SKM-1 (cell line): Measurements from ENCODE around the gene CPVL.

Source experiments
- DNase-seq: peaks from one replicate; lab custom pipeline; 2025; ENCODE audit not compliant: unreplicated experiment; lab: John Stamatoyannopoulos, UW

Gene CPVL

DNA sequence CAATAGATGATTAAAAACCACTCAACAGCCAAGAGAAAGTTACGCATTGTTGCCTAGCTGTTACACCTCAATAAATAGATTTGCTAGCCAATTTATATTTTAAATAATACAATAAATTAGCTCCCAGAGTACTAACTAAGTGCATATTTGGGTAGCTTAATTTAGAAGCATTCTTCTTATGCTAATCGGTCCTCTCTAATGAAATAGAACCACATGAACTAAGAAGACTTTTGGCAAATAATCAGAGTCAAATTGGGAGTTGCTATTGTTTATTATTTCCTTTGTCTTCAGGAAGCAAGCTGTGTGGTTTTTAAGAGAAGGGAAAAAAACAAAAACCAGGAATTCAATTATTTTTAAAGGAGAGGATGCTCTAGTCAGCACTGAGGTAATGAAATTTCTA lies 139.2 kb downstream of the CPVL start:
- DNase-seq: no peak

DNA sequence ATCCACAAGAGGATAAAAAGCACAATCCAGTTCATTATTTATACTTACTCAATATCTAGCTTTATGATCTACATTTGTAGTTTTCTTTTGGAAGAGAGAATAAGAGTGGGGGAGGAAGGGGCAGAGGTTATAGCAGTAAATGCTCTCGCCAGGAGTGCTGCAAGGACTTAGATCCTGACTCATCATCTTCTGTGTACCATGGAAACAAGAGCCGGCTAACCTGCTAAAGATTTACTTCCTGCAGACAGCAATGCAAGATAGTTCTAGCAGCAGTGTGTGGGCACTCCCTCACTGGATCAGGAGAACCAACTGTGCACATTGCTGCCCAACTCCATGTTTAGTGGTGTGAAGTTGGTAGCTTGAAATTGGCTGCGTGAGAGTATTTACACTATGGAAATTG lies 140.5 kb downstream of the CPVL start:
- no peak for DNase-seq

DNA sequence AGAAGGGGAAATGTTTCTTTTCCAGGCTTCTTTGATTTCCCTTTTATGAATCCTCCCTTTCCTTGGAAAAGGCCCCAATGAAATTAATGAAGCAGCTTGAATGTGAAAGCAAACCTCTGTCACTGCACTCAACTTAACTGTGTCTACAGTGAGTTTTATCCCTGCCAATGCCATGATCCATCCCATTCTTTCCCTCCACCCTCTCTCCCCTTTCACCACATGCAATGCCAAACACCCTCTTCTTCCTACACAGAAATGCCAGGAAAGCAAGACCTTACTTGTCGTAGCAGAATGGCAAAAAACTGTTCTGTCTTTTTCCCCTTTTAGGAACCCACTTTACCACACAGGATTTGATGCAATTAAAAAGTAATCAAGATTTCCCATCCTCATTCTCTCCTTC lies 140.9 kb downstream of the CPVL start:
- DNase-seq: no peak

DNA sequence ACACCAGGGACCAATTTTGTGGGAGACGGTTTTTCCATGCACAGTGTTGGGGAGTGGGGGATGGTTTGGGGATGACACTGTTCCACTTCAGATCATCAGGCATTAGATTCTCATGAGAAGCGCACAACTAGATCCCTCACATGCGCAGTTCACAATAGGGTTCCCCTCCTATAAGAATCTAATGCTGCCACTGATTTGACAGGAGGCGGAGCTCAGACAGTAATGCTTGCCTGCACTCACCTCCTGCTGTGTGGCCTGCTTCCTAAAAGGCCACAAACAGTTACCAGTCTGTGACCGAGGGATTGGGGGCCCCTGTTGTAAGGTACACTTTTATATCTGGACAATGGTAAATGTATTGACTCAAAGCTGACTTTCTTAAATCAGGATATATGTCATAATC lies 142.6 kb downstream of the CPVL start:
- no peak for DNase-seq

DNA sequence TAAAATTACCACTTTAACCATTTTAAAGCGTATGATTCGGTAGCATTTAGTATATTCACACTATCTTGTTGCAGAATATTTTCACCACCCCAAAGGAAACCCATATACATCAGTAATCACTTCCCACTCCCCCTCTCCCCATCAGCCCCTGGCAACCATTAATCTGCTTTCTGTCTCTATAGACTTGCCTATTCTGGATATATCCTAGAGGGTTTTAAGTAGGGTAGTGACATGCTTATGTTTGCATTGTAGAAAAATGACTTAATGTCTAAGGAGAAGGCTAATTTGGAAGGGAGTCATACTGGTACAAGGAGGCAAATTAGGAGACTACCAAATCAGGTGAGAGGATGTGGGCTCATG lies 145.6 kb downstream of the CPVL start:
- no peak for DNase-seq

DNA sequence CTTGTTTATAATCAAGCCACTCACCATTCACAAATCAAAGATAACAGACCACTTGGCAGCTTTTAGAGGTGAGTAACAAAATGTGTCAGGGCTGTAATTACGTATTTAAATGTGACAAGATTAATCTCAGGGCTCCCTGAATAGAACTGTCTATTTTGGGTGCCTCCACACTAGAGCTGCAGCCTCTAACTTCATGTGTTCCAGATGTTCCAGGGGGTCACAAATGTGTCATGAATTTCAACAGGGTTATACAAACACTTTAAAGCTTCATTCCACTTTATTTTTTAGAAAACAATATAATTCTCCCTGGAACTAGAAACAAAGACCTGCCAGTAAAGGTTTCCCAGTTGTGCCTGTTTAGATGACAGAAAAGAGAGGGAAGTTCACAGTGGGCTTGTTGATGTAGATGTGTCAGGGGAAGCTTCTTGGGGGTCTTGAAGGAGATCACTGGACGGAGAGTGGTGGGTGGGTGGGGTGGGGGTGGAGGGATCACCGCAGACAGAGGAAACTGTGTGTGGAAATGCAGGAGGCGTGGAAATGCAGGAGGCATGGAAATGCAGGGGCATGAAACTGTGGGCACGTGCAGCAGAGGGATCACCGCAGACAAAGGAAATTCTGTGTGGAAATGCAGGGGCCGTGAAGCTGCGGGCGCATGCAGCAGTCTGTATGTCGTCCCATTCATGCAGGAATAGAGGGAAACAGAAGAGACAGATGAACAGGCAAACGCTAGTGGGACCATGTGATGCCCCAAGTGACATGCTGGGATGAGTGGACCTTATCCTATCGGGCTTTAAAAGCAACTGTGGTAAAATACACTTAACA lies 146.2 kb downstream of the CPVL start:
- no peak for DNase-seq

DNA sequence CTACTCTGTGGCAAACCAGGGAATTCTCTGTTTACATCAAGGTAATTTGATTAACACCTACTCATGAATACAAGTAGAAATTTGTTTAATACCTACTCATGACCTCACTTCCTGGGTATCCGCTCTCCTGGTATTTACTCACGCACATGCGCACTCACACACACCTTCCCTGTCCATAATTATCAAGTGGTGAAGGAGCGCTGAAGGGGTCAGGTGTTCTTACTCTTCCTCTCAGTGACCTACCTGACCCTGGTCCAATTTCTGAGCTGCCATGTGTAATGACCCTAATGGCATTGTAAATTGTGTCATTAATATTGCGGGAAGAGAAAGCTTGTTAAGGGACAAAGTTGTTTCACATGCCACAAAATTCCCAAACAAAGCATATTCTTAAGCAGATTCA lies 146.9 kb downstream of the CPVL start:
- no peak for DNase-seq

DNA sequence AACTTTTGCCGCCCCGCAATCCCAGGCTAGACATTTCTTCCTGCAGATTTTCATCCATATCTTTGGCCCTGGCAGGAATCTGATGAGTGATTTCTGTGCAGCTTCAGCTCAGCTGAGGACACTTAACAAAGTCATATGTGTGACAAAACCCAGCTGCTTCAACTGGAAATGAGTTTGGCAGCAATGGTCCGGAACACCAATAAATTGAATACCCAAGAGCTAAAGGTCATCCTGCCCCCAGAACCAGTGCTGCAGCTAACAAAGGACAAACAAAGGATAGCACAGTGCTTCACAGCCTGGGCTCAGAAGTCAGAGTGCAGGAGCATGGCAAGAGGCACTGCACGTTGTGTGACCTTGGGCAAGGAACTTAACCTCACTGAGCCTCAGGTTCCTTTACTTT lies 148.2 kb downstream of the CPVL start:
- DNase-seq: no peak

DNA sequence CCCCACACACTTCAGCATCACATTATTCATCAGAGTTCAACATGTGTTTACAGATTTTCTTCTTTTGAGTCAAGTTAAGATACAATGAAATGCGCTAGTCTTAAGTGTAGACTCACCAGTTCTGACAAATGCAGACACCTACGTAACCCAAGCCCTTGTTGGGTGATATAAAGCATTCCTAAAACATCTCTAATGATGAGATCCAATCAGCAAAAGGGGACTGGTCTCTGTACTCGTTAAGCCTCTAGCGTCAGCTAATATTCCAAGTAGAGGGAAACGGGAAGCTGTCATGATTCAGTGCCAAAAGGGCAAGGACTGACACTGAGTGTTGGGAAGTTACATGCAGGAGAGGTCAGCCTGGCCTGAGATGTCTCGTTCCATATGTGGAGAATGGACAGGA lies 149.5 kb downstream of the CPVL start:
- DNase-seq: no peak

DNA sequence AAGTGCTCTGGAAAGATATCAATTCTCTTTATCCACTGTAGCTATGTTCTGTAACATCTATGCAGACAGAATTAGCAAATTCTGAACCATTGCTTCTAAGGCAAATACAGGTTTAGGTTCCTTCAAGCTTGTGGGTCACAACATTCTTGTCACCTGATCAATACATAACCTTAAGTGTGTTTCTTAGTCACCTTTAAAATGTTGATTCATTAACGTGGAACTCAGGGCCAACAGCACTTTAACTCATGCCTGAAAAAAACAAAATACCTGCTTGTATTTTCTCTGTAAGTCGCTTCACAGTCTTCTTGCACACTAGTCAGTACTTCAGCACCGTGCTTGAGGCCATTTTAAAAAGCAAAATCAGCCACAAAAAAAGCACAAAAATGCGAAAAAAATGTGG lies 153.0 kb downstream of the CPVL start:
- DNase-seq: no peak

DNA sequence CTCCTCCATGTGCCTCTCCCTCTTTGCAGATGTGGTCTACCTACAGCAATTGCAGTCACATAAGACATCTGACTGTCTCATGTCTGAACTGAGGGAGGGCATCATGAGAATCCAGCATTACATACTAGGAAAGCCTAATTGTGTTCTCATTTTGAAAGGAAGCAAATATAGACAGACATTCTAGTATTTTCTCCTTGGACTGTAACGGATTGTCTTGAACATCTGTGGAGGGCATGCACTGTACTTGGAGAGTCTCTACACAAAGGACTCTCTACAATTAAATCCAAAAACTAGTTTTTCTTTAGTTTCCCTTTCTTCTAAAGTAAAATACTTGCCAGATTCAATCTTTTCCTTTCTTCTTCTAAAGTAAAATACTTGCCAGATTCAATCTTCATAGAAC lies 153.5 kb downstream of the CPVL start:
- no peak for DNase-seq

DNA sequence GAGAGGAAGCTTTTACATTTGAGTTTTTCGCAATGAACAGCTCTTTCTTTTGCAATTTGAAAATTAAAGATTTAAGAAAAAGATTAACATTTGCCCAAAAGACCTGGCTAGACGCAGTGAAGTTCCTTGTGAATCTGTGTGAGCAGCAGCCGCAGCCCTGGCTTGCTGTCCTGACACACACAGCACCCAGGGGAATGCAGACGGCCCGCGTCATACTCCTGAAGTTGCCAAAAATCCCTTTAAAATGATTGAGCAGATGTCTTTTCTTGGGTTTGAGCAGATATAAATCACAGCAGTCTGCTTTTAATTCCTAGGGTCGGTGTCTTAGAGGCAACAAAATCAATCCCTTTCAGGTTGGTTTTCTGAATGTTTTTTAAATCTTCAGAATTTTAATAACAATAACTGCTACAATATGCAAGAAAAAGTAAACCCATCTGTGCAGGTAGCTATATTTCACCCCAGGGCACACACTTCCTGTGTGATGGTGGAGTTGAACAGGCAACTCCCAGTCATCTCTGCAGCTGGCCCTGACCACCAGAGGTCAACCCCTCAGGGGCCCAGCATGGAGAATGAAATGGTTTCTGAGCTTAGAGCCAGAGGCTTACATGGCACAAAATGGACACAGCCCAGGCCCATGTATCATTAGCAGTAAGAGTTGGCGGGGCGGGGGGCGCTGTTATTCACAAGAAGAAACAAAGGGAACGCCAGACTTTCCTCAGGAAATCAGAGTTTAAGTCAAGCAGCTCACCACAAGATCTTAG lies 156.0 kb downstream of the CPVL start:
- DNase-seq: no peak

DNA sequence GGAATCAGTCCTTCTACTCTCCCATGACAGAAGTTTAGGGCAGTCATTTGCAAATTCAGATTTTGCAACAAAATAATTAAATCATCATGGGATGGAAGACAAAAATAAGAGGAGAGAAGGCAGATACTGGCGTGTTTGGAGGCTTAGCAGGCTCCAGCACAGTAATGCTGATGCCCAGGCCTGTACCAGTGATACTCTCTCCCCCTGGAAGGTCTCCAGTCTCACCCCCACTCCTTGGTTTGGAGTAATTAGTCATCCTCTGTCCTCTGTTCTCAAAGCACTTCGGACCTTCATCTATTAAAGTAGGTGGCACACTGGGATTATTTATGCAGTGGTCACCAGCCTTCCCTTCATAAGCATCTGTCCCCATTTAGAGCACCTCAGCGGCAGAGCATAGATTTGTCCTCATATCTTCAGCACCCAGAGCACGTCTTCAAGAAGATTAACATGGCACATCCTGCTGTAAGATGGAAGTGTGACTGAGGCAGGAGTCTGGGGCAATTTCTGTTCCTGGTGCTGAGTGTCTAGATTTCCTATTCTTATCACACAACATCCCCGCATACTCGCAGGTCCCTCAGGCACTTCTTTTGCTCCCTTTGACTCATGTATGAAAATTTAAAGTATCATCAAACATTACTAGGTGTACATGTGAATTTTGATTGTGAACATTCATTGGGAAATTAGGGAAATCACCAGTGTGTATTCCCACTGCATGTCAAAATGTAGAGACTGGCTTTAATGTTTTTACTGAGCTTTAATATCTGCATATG lies 156.9 kb downstream of the CPVL start:
- no peak for DNase-seq

DNA sequence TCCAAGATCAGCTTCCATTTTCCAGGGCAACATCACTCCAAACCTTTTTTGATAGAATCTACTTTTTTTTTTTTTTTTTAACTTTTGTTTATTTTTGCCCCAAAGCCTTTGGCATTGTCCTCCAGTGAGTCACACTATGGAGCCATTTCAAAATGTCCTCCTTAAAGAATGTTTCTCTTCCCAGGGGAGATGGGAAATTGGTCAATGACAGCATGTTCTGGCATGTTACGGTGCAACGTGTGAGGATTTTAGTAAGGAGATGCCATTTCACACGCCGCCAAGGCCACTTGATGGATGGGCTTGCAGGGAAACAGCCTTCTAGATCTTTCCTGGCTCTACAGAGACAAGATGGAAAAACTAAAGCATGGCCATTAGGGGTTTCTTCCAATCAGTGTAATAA lies 157.5 kb downstream of the CPVL start:
- no peak for DNase-seq

DNA sequence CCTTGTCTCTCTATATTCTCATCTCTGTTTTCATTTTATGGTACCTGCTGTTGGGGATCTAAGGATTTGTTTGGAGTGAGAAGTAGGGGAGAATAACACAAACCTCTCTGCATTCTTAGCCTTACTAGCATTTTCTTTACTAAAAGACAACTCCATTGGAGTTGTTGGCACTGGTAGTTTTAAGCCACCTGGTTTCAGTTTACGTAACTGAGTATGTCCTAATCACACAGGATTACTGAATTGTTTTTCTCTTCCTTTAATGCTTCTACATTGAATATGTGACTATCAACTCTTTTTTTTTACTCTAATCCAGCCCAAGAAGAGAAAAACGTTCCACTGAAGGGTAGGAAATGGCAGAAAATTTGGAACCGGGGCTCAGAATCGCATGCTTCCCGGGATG lies 158.2 kb downstream of the CPVL start:
- DNase-seq: no peak

DNA sequence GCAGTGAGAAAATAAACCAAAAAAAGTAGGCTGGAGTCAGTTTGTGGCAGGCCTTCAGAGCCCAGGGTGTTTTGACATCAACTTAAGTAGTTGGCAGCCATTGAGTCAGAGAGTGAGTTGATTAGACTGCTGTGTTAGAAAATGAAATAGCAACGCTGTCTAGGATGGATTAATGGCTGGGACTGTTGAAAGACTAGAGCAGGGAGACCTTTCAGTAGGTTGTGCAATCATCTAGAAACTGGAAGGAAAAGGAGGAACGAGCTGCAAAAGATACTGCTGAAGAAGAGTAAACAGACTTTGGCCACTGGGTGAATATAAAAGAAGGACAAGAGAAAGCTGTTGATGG lies 159.6 kb downstream of the CPVL start:
- peak; percentile 82 for DNase-seq

DNA sequence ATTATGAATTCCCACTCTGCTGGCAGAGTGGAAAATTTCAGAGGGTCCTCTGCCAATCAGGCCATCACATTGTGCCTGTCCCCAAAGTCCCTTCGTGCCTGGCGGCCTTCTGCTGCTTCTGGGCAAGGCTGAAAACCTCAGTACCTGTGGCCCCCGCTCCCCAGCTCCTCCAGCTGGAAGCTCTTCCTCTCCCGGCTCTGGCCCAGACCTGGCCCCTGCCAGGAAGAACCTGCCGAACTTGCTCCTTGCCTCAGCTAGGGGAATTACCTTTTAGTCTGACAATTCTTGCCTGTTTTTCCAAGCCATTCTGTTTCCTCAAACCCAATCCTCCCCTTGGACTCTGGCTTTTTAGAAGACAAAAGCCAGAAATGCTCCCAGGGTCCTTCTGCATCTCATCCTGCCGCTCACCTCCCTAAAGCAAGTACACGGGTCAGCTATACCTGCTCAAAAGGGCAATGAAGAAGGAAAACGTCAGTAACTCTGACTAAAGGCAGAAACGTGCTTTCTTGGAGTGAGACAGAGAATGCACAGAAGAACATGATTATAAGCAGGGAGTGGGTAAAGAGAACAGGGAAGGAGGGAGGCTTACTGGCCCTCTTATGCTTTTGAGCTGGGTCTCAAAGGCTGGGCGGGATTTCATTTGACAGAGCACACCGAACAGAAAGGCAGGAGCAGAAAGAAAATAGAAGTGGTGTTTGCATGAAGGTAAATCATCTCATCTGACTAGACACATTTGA lies 160.1 kb downstream of the CPVL start:
- no peak for DNase-seq

DNA sequence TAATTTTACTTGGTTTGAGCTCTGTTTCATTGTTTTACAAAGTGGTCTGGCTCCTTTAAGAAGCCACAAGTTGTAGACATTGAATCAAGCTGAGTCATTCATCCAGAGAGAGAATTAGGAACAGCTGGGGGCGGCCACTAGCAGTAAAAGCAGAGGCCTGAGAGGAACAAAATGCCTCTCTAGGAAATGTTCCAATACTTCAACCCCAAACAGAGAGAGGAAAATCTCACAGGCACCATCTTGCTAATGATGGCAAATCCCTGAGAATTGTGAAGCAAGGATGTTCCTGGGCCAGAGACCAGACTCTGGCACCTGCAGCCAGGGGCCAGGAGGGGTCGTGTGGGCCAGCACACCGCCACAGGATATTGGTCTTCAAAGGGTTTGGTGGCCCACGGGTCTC lies 161.7 kb downstream of the CPVL start:
- peak; percentile 28 for DNase-seq

DNA sequence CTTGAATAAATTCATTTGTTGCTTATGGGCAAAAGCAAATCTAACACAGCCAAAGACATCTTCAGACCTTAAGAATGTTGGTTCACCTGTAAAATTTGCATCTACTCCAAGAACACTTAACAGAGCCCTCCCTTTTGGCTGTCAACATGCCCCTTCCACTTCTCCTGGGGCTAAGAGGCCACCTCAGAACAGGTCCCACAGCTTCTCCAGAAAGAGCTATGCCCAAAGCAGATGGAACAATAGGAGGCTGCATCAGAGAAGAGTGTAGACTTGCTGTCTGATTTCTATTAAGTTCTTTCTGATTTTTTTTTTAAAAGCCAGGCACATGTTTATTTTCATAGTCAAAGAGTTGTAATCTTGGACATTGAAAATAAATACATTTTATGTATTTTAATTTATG lies 162.1 kb downstream of the CPVL start:
- DNase-seq: no peak

DNA sequence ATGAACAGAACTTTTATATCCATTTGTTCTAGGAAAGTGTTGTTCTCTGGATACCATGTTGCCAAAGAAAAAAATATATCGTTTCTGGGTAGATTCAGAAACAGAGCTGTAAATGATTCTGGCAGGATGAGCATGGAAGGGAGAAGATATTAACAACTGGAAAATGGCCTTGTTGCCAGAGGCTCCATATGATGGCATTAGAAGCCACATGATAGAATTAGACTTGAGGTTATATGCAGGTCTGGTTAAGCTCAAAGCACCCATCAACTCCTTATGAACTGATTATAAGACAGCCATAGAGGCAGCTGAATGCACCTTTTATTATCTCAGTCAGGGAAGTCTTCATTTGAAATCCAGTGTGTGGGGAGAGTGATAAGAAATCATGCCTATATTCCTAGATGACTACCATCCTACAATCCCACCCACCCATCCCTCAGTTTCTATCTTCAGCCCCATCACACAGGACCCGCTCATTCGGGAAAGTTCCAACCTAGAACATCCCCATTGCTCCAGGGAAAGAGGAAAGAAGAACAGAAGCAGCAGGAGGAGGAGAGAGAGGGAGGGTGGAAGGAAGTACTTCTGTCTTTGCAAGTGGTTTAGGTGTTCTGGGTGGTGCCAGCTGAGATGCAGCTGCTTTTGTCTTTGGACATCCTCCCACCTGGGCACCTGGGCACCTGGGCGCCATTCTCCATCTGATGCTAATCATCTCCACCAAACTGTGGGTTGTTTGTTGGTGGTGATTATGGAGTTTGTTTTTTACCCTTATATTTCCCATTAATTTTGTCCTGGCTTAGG lies 162.7 kb downstream of the CPVL start:
- DNase-seq: no peak

DNA sequence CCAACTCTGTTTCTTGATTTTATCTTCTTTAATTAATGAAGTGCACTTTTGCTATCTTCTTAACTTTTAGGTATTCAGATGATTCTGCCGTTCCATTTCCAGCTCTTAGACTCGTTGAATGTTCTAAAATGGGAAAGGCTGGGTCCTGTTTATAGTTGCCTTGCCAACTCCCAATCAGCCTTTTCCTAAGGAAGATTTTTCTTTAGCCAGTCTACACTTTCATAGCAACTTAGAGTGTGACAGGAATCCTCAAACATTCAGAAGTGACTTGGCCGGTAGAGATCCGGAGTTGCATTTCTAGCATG lies 165.2 kb downstream of the CPVL start:
- DNase-seq: no peak
